Measurements from ENCODE around the gene LIMK1.

LIMK1 gene

DNA sequence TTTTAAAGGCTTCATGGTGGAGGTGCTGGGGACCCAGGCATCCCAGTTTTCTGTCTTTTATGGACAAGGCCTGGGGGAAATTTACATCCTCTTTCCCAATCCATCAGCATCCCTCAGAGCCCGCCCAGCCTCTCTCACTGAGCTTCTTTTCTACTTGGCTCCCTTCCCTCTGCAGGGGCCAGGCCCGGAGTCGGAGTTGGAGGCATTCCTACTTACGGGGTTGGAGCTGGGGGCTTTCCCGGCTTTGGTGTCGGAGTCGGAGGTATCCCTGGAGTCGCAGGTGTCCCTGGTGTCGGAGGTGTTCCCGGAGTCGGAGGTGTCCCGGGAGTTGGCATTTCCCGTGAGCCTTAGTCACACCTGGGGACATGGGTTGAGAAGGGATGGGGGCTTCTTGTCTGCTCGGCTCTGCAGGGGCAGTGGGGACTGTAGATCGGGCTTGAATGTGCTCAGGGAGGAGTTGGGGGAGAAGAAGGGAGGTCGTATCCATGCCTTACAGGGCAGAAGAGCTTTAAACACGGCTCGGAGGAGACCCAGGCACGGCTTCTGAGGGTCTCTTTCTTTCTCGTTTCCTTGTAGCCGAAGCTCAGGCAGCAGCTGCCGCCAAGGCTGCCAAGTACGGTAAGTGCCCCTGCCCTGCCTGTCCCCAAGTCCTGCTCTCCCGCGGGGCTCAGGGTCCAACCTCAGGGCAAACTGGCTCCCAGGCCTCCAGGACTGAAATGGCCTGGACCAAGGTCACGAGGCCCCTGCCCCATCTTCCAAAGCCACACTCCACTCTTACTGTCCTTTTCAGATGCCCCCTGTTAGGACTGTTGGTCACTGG is 27.3 kb upstream of the LIMK1 start:
- no peak for DNase-seq

DNA sequence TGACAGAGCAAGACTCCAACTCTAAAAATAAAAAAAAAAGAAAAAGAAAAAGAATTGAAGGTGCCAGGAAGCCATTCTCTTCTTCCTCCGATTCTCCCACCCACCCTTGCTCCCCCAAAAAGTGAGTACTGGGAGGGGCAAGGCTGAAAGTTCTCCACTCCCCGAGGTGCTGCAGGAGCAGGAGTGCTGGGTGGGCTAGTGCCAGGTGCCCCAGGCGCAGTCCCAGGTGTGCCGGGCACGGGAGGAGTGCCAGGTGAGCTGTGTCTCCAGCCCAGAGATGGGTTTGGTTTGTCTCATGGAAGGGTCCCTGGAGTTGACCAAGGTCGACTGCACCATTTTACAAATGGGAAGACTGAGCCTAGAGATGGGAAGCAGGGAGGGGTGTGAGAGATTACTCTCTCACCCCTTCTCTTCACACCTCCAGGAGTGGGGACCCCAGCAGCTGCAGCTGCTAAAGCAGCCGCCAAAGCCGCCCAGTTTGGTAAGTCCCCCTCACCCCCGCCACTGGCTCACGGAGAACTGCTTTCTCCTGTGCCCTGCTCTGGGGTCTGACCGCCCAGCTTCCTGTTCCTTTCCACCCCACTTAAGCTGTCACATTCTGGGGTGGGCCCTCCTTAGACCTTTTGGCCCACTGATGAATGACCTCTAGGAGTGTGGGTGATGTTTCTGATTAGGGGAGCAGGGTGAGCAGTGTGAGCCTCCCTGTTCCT is 26.2 kb upstream of the LIMK1 start:
- DNase-seq, result no peak

DNA sequence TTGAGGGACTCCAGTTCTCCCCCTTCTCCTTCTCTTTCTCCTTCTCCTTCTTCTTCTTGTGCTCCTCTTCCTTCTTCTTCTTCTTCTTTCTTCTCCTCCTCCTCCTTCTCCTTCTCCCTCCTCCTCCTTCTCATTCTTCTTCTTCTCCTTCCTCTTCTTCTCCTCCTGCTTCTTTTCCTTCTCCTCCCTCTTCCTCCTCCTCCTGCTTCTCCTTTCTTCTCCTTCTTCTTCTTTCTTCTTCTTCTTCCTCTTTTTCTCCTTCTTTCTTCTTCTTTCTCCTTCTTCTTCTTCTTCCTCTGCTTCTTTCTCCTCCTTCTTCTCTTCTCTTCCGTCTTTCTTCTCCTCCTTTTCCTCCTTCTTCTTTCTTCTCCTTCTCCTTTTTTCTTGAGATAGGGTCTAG is 25.6 kb upstream of the LIMK1 start:
- DNase-seq, result no peak

DNA sequence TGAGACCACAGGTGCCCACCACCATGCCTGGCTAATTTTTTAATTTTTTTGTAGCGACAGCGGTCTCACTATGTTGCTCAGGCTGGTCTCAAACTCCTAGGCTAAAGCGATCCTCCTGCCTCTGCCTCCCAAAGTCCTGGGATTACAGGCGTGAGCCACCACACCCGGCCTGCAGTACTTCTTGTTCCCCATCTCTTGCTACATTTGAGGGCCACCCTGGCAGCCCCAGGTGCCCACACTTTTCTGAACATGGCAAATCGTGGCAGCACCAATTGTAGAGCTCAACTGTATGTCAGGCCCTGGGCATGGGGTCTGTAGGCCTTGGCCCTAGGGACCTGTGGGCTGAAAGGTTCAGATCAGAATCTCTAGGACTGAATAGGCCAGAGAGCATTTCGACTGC is 25.1 kb upstream of the LIMK1 start:
- no peak for DNase-seq

DNA sequence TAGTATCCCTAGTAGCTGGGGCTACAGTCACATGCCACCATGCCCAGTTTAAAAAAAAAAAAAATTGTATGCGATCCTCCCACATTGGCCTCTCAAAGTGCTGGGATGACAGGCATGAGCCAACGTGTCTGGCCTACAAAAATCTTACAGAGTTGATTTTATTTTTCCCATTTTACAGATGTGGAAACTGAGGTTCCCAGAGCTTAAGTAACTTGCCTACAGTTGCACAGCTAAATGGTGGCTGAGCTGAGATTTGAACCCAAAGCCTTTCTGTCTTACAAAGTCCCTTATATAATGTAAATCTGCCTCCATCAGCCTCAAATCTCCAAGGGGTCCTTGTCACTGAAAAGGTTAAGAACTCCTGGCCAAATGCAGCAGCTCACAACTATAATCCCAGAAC is 24.6 kb upstream of the LIMK1 start:
- no peak for DNase-seq

DNA sequence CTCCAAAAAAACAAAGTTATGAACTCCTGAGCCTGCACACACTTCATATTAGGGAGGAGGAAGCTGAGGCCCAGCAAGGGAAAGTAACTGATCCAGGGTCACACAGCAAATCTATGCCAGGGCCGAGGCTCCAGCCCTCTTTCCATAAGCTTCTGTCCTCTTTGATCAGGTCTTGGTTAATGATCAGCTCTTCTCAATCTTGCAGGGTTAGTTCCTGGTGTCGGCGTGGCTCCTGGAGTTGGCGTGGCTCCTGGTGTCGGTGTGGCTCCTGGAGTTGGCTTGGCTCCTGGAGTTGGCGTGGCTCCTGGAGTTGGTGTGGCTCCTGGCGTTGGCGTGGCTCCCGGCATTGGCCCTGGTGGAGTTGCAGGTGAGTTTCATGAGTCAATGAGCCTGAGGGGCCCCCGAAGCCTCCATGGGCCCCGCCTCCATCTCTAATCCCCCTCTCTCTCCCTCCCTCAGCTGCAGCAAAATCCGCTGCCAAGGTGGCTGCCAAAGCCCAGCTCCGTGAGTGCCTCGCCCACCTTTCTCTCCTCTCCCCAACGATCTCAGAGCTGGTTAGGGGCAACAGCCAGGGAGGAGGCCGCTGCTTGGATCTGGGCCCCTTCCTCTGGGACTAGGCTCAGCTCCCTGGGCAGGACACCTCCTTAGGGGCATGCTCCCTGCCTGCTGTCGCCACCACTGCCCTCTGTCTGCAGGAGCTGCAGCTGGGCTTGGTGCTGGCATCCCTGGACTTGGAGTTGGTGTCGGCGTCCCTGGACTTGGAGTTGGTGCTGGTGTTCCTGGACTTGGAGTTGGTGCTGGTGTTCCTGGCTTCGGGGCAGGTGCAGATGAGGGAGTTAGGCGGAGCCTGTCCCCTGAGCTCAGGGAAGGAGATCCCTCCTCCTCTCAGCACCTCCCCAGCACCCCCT is 23.7 kb upstream of the LIMK1 start:
- no peak for DNase-seq

DNA sequence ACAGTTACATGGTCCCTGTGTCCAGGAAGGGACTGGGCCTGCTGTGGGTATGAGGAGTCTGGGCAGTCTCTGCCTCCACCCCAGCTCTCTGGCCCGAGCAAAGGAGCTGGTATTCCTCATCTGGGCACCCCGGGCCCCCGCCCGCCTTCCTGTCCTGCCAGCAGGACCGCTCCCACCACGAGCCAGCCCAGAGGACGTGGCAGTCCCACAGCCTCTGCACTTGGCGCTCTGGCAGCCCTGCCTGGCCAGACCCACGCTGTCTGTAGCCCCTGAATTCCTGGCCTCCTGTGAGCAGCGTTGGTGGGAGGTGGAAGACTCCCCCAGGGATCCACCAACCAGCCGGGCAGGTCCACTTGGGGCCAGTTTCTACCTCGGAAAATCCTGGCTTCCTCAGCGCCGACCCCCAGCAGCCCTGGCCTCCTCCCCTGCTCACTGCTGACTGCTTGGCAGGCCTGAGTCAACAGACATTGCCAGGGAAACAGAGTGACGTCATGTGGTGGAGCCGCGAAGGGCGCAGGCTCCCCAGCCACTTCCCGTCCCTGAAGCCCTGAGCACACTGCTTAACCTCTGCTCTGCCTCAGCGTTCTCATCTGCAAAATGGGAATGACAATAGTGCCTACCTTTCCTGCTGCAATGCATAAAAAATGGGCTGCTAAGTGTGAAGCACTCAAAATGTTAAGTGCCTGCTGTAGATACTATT is 21.6 kb upstream of the LIMK1 start:
- DNase-seq, result peak; percentile 91

DNA sequence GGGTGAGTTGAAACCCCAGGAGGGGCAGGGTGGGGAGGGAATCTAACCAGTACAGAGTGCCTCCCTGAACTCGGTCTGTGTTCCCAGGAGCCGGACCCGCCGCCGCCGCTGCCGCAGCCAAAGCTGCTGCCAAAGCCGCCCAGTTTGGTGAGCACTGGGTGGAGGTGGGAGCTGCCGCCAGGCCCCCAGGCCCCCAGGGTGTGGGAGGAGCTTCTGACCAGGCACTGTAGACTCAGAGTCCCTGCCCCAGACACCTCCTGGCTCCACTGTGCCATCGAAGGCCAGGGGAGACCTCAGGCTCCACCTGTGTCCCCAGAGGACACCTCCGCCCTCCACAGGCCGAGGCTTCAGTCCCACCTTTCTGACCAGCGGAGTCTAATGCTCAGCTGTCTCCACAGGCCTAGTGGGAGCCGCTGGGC is 20.4 kb upstream of the LIMK1 start:
- no peak for DNase-seq

DNA sequence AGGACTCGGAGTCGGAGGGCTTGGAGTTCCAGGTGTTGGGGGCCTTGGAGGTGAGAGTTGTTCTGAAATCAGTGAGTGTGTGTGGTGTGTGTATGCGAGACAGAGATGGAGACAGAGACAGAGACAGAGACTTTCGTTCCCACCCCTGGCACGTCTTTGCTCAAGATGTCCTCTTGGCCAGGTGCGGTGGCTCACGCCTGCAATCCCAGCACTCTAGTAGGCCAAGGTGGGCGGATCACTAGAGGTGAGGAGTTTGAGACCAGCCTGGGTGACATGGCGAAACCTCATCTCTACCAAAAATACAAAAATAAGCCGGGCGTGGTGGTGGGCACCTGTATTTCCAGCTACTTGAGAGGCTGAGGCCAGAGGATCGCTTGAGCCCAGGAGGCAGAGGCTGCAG is 20.0 kb upstream of the LIMK1 start:
- no peak for DNase-seq

DNA sequence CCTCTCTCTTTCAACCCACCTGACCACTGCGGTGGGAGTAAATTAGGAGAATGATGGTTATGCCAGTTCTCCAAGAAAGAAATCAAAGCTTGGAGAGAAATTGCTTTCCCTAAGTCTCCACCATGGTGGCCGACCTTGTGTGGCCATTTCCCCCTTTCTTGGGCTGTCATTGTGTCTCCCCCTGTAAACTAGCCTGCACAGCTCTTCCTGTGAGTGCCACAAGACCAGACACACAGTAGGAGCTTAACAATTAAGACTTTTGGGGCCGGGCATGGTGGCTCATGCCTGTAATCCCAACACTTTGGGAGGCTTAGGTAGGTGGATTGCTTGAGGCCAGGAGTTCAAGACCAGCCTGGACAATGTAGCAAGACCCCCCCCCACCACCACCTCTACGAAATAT is 18.9 kb upstream of the LIMK1 start:
- DNase-seq, result no peak

DNA sequence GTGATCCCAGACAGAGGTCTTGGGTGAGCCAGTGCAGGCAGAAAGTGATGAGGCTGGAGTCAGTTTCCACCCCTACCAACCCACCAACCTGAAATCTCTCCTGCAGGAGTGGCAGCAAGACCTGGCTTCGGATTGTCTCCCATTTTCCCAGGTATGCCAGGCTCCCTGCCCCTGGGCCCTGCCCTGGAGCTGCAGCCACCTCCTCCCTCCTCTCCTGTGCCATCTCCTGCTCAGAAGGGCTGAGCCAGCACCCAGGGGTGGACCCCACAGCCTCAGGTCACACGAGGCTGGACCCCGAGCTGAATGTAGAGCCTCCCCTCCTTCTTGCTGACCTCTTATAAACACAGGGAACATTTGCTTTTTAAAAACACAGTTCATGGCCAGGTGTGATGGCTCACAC is 17.0 kb upstream of the LIMK1 start:
- no peak for DNase-seq

DNA sequence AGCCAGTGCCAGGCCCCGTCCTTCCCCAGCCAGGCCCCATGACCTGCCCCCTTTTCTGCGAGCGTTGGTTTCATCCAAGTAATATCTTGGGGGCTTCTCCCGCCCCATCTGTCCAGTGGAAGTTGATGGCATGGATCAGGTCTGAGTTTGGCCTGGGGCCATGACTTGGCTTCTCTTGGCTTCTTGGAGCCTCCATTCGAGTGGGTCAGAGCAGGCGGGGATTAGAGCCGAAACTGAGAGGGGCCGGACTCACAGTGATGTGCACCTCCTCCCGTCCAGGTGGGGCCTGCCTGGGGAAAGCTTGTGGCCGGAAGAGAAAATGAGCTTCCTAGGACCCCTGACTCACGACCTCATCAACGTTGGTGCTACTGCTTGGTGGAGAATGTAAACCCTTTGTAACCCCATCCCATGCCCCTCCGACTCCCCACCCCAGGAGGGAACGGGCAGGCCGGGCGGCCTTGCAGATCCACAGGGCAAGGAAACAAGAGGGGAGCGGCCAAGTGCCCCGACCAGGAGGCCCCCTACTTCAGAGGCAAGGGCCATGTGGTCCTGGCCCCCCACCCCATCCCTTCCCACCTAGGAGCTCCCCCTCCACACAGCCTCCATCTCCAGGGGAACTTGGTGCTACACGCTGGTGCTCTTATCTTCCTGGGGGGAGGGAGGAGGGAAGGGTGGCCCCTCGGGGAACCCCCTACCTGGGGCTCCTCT is 15.1 kb upstream of the LIMK1 start:
- DNase-seq, result no peak

DNA sequence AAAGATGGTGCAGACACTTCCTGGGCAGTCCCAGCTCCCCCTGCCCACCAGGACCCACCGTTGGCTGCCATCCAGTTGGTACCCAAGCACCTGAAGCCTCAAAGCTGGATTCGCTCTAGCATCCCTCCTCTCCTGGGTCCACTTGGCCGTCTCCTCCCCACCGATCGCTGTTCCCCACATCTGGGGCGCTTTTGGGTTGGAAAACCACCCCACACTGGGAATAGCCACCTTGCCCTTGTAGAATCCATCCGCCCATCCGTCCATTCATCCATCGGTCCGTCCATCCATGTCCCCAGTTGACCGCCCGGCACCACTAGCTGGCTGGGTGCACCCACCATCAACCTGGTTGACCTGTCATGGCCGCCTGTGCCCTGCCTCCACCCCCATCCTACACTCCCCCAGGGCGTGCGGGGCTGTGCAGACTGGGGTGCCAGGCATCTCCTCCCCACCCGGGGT is 14.5 kb upstream of the LIMK1 start:
- no peak for DNase-seq

DNA sequence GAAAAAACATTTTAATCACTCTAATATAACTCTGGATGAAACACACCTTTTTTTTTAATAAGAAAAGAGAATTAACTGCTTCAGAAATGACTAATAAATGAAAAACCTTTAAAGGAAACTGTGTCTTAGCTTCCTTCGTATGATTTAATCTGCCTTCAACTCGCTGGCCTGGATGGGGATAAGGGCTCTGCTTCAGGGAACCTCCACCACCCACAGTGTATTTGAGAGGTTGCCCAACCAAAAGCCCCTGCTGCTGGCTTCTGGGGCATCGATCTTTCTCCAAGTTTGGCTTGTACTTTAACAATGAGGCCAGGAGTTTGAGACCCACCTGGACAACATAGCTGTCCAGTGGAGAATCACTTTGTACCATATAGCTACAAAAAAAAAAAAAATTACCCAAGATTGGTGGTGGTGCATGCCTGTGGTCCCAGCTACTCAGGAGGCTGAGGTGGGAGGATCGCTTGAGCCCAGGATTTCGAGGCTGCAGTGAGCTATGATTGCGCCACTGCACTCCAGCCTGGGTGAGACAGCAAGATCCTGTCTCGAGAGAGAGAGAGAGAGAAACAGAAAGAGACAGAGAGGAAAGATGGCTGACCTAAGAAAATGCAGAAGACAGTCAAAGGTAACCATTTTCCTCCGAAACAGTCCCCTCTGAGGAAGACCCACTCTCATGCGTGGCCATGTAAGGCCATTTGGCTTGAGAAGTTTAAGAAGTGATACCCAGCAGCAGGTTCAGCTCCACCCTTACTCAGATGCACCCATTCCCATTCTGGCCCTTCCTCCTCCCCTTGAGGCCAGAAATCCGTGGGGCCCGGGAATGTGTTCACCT is 13.6 kb upstream of the LIMK1 start:
- DNase-seq, result no peak

DNA sequence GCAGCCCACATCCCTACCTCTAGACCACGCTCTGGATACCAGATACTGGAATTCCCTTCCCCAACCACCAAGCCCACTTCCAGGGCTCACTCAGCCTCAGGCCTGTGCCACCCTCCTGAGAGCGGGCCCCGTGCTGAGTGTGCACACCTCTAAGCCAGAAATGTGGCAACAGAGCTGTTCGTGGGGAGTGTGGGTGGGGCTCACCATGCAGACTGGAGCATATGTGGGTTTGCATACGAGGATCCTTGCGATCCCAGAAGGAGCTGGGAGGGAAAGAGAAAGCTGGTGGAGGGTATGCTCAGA is 13.0 kb upstream of the LIMK1 start:
- no peak for DNase-seq

DNA sequence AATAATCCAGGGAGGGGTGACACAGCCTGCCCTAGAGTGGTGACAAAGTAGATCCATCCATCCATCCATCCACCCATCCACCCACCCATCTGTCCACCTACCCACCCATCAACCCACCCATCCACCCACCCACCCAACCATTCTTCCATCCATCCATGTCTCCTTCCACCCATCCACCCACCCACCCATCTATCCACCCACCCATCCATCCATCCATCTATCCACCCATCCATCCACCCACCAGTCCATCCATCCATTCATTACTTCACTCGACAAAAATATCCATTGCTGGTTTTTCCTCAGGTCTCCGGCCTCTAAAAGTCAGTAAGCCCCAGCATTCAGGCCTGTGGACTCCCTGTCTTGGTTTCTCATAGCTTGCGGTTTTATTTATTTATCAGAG is 12.5 kb upstream of the LIMK1 start:
- DNase-seq, result no peak

DNA sequence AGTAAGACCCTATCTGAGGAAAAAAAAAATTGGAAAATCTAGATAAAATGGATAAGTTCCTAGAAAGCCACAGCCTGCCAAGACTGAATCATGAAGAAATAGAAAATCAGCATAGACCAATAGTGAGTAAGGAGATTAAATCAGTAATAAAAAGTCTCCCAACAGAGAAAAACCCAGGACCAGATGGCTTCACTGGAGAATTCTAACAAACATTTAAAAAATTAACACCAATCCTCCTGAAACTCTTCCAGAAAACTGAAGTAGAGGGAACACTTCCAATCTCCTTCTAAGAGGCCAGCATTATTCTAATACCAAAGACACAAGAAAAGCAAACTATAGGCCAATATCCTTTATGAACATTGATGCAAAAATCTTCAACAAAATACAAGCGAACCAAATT is 8.8 kb upstream of the LIMK1 start:
- no peak for DNase-seq

DNA sequence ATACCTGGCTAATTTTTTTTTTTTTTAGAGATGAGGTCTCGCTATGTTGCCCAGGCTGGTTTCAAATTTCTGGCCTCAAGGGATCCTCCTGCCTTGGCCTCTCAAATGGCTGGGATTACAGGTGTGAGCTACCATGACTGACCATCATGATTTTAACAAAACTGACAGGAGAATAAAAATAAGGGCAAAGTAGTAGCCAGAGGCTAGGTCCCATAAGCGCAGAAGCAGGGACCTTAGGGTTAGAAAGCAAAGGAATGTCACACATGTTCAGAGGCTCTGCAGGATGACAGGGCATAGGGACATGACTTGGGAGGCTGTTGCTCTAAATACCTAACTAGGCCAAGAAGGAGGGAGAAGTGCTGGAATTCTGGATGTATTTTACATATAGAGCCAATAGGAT is 5.1 kb upstream of the LIMK1 start:
- no peak for DNase-seq

DNA sequence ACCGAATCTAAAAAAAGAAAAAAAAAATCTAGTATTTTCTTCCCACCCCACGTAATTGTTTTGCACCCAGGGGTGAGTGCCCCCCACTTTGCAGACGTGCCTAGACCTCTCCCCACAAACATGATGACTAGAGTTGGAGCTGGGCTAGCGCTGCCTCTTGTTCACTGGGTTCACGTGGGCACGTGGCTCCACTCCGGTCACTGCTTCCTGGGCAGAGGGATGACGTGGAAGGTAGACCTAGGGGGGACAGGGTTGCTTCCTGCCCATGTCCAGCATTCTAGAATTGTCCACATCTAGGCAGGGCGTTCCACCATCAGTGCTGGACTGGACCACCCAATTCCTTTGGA is 861 bp upstream of the LIMK1 start:
- no peak for DNase-seq

DNA sequence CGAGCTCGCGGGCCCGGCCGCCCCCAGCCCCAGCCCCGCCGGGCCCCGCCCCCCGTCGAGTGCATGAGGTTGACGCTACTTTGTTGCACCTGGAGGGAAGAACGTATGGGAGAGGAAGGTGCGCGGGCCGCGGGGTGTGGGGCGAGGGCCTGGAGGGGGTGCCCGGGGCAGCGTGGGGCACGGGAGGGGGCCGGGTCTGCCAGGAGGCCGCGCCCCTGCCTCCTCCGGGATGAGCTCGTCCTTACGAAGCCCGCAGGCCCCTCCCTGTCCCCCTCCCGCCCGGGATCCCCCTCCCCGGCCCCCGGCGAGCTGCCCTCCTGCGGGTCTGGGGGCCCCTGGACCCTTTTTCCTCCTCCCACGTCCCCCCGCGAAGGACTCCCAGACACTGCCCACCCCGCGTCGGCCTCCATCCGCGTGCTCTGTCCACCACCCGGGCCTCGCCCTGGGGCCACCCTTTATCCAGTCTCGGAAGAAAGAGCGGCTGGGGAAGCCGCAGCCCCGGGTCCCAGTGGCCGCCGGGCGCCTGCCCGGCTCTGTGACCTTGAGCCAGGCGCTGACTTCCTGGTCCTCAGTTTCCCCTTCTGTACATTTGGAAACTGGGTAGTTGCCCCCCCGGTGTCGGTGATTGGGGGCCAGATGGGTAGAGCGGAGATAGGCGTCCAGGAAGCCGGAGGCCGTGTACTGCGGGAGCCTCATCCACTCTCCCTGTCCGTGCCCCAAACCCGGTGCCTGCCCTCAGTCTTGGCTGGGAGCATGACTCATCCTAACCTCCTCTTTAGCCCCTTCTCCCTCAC is 521 bp downstream of the LIMK1 start:
- peak; percentile 44 for DNase-seq
